Suprapubic skin (tissue), 4 donors: ENCODE data around the gene IZUMO1. TPM values are rescaled to one million over a fixed set of nuclear protein-coding genes. Genes with fewer than 3 reads are reported as not detected.
"Not testable (repeated sequence)": the region's sequence is repeated elsewhere in the genome, so short reads cannot be mapped to it uniquely, and the experiment has no call there.

Experiments used
- DNase-seq, 2 donors: peaks; one replicate each; pipeline ENCODE4 v3.0.0-alpha.2; 2019; ENCODE audit warnings: low spot score in 2 of 2
- H3K27ac ChIP-seq: fragments of 200-600 bp; sonication (generic); one replicate; pipeline ENCODE4 v1.5.1; 2019
- H3K27me3 ChIP-seq: fragments of 200-600 bp; sonication (generic); one replicate; pipeline ENCODE4 v1.5.1; 2019
- H3K36me3 ChIP-seq: fragments of 200-600 bp; sonication (generic); one replicate; pipeline ENCODE4 v1.5.1; 2019
- H3K4me1 ChIP-seq: fragments of 200-600 bp; sonication (generic); one replicate; pipeline ENCODE4 v1.5.1; 2019
- H3K4me3 ChIP-seq: fragments of 200-600 bp; sonication (generic); one replicate; pipeline ENCODE4 v1.5.1; 2019; ENCODE audit warnings: mild to moderate bottlenecking
- H3K9me3 ChIP-seq: fragments of 200-600 bp; sonication (generic); one replicate; pipeline ENCODE4 v1.5.1; 2019
- CTCF ChIP-seq, 2 donors: fragments of 200-600 bp in 1 of 2; fragments of 450-650 bp in 1 of 2; sonication (generic) in 1 of 2; IDR thresholded peaks; one replicate each; pipeline ENCODE4 v1.5.1; 2016 to 2019; ENCODE audit warnings: antibody characterized with exemption in 2 of 2, mild to moderate bottlenecking in 1 of 2, moderate library complexity in 1 of 2
- EP300 ChIP-seq: sonication (generic); formaldehyde crosslinking; IDR thresholded peaks from one replicate; pipeline ENCODE4 v1.6.1; 2017; ENCODE audit warnings: antibody characterized with exemption
- POLR2A ChIP-seq, 2 donors: fragments of 450-650 bp; IDR thresholded peaks; one replicate each; pipeline ENCODE4 v1.6.1; 2017; ENCODE audit warnings: antibody characterized with exemption in 2 of 2, mild to moderate bottlenecking in 2 of 2, moderate library complexity in 2 of 2
- POLR2AphosphoS5 ChIP-seq, 3 donors: sonication (generic); formaldehyde crosslinking; IDR thresholded peaks; one replicate each; pipeline ENCODE4 v1.6.1; 2017; ENCODE audit warnings: antibody characterized with exemption in 3 of 3
- WGBS: methylation state at CpG from one replicate; pipeline ENCODE4 v1.1.5; 2018; 5-methylcytosine and 5-hydroxymethylcytosine counted together
- total RNA-seq, 4 donors: library from RNA; depleted of rRNA; stranded (reverse); fragments of >200 nt; gene quantifications; one replicate each; pipeline ENCODE4 v1.1.0, GENCODE V29; 2016

The IZUMO1 gene
- total RNA-seq, 4 donors from 2014 or later, result 0.40 to 0.45 TPM; not detected in 2

- no peak for DNase-seq
- no peaks in the 10 kb centered on the region for H3K36me3 ChIP-seq
- TF ChIP-seq POLR2A (IDR thresholded peaks at IDR 0.05), result no peak
- no peak for TF ChIP-seq EP300
- TF ChIP-seq CTCF (IDR thresholded peaks at IDR 0.05), result no peak
- TF ChIP-seq POLR2AphosphoS5 (IDR thresholded peaks at IDR 0.05), result no peak
- no peaks in the 10 kb centered on the region for H3K27me3 ChIP-seq
- H3K9me3 ChIP-seq, result no peaks in the 10 kb centered on the region
- H3K4me1 ChIP-seq, result peaks cover 21% of the 10 kb centered on the region
- peak within 1 kb of the TSS; percentile 46 for H3K4me3 ChIP-seq
- 36% methylated on average over 14 of the region's 16 CpGs for WGBS
- H3K27ac ChIP-seq, result peak within 1 kb of the TSS; percentile 80
These were observed 50.9 kb downstream of the IZUMO1 start, which contains the start of gene FUT2 for GRCh38 chr19:48695743-48696352. Gene FUT2, plus strand, starts transcription at chr19:48695971. Its CDS starts 6,986 bp downstream, at chr19:48702957.

GRCh38 chr19:48693629-48694028 lies 53.1 kb downstream of the IZUMO1 start:
- H3K27me3 ChIP-seq, H3K9me3 ChIP-seq, H3K4me3 ChIP-seq, H3K27ac ChIP-seq, H3K36me3 ChIP-seq, DNase-seq: not testable (repeated sequence)
- 86% methylated on average over 9 of the region's 9 CpGs for WGBS
- peaks cover 26% of the 10 kb centered on the region for H3K4me1 ChIP-seq

Other genes starting within 250 kb of the IZUMO1 start
- gene LMTK3, start 235.1 kb downstream of the IZUMO1 start, total RNA-seq, result 1 to 10 TPM; 1.3 to 3.5 (median 1.6) TPM
- gene SULT2B1, start 194.7 kb downstream of the IZUMO1 start, total RNA-seq, result 100 to 1,000 TPM in 2 of 4 donors, 10 to 100 TPM in 2; 26.0 to 162 (median 122) TPM
- 1 to 10 TPM; 2.1 to 3.6 (median 2.8) TPM for gene SPACA4, start 140.2 kb downstream of the IZUMO1 start, total RNA-seq
- gene FAM83E, start 131.8 kb downstream of the IZUMO1 start, total RNA-seq, result 1 to 10 TPM in 2 of 4 donors, under 1 TPM in 2; 0.87 to 5.1 (median 1.1) TPM
- gene RPL18, start 127.7 kb downstream of the IZUMO1 start, total RNA-seq, result 1,000 to 10,000 TPM; 2,067 to 3,423 (median 3,271) TPM
- gene SPHK2, start 127.4 kb downstream of the IZUMO1 start, total RNA-seq, result 1 to 10 TPM; 3.9 to 9.9 (median 5.6) TPM
- 10 to 100 TPM; 11.2 to 22.3 (median 17.8) TPM for gene DBP, start 109.5 kb downstream of the IZUMO1 start, total RNA-seq
- 10 to 100 TPM in 2 of 4 donors, 1 to 10 TPM in 2; 8.8 to 11.0 (median 9.7) TPM for gene CA11, start 100.7 kb downstream of the IZUMO1 start, total RNA-seq
- 1 to 10 TPM in 2 of 4 donors, under 1 TPM in 2; 0.64 to 2.2 (median 1.3) TPM for gene NTN5, start 73.9 kb downstream of the IZUMO1 start, total RNA-seq
- 10 to 100 TPM in 1 of 4 donors, 1 to 10 TPM in 3; 2.1 to 17.4 (median 4.9) TPM for gene FUT2, start 50.9 kb downstream of the IZUMO1 start, total RNA-seq
- 1 to 10 TPM in 3 of 4 donors, under 1 TPM in 1; 0.57 to 1.6 (median 1.5) TPM for gene MAMSTR, start 27.2 kb downstream of the IZUMO1 start, total RNA-seq
- gene RASIP1, start 6.3 kb downstream of the IZUMO1 start, total RNA-seq, result 10 to 100 TPM in 1 of 4 donors, 1 to 10 TPM in 3; 5.1 to 16.1 (median 6.5) TPM
- gene FUT1, start 5.7 kb upstream of the IZUMO1 start, total RNA-seq, result 1 to 10 TPM; 1.2 to 3.9 (median 2.6) TPM
- not detected for gene FGF21, start 8.6 kb upstream of the IZUMO1 start, total RNA-seq
- gene BCAT2, start 64.1 kb upstream of the IZUMO1 start, total RNA-seq, result 10 to 100 TPM; 33.5 to 50.6 (median 38.1) TPM
- gene HSD17B14, start 89.6 kb upstream of the IZUMO1 start, total RNA-seq, result 1 to 10 TPM; 2.5 to 3.4 (median 3.1) TPM
- gene PLEKHA4, start 121.7 kb upstream of the IZUMO1 start, total RNA-seq, result 1 to 10 TPM; 2.8 to 5.1 (median 5.0) TPM
- 100 to 1,000 TPM; 135 to 191 (median 144) TPM for gene PPP1R15A, start 125.5 kb upstream of the IZUMO1 start, total RNA-seq
- gene TULP2, start 151.8 kb upstream of the IZUMO1 start, total RNA-seq, result not detected
- 100 to 1,000 TPM; 132 to 220 (median 204) TPM for gene NUCB1, start 153.4 kb upstream of the IZUMO1 start, total RNA-seq
- under 1 TPM in 1 of 4 donors, not detected in 3; 0.59 TPM for gene DHDH, start 186.8 kb upstream of the IZUMO1 start, total RNA-seq
- gene BAX, start 208.0 kb upstream of the IZUMO1 start, total RNA-seq, result 10 to 100 TPM; 25.1 to 29.6 (median 27.5) TPM
- 1,000 to 10,000 TPM in 3 of 4 donors, 100 to 1,000 TPM in 1; 883 to 1,582 (median 1,278) TPM for gene FTL, start 218.4 kb upstream of the IZUMO1 start, total RNA-seq
- 10 to 100 TPM; 26.4 to 42.0 (median 31.6) TPM for gene GYS1, start 246.4 kb upstream of the IZUMO1 start, total RNA-seq
- 10 to 100 TPM; 37.3 to 70.3 (median 68.8) TPM for gene RUVBL2, start 247.0 kb upstream of the IZUMO1 start, total RNA-seq